Measurements from ENCODE around the gene PDE10A.
"Not testable (repeated sequence)": the region's sequence is repeated elsewhere in the genome, so short reads cannot be mapped to it uniquely, and the experiment has no call there.

The PDE10A gene

DNA sequence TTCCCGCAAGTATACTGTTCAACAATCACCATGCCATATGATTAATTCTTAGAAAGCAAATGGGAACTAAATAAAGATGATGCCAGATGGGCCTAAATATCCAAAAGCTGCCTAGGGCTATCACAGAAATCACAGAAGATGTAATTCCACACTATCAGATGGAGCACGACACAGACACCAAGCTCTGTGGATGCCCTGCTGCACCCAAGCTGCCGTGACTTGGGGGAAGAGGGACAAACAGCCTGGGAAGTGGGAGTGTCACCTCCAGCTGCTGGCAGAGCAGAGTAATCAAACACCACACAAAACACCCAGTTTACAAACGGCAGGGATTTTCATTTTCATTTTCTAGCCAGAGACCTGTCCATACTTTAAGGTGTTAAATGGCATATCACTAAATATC, 35.7 kb downstream of the PDE10A start:
- no peak overlapping the region for H3K4me3 Mint-ChIP-seq
- H3K27ac Mint-ChIP-seq = no peak overlapping the region
- H3K4me1 Mint-ChIP-seq = no peaks in the 10 kb centered on the region
- peaks cover under 1% of the 10 kb centered on the region for H3K27me3 Mint-ChIP-seq
- no peaks in the 10 kb centered on the region for H3K9me3 Mint-ChIP-seq
- no peaks in the 10 kb centered on the region for H3K36me3 Mint-ChIP-seq

DNA sequence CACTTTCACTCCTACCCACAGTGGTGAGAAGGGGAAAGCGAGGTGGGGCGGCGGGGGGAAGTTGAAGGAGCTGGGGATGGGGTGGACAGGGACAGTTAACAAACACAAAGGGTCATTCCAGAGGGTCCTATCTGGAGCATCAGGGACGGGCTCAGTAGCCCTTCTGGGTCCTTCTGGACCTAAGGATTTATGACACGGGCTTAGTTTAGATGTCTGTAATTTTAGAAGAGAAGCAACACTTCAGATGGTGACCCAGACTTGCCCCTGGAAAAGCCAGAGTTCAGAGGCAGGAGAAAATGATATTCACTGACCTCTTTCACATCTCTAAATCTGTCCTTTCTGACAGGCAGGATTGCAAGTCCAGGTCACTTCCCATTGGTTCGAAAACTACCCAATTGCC, 36.3 kb downstream of the PDE10A start:
- Mint-ChIP-seq H3K4me1 (no peaks in the 10 kb centered on the region), H3K27ac (no peak overlapping the region), H3K4me3 (no peak overlapping the region), H3K27me3 (no peaks in the 10 kb centered on the region), H3K36me3 (no peaks in the 10 kb centered on the region), H3K9me3 (no peaks in the 10 kb centered on the region)

DNA sequence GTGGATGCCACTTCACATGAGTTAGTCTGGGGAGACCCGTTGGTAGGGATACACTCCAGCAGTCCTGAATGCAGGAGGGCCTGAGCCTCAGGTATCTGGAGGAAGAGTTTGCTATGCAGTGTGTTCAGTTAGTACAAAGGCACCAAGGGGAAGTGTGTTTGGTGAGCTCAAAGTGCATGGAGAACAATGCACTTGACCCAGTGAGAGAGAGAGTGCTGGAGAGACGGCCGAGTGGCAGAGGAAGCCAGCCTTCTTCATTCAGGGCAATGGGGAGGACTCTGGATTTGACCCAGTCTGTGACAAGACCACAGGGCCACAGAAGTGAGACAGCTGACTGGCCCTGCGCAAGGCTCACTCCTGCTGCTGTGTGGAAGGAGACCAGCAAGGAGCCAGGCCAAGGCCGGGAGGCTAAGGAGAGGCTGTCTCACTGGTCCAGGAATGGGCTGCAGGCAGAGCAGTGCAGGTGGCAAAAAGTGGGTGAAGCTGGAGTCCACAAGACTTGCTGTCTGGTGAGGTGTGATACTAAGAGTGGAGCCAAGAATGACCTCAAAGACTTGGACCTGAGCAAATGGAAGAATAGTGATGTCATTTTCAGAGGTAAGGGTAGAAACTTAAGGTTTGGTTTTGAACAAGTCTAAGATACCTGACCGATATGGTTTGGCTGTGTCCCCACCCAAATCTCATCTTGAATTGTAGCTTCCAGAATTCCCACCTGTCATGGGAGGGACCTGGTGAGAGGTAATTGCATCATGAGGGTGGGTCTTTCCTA, 38.0 kb downstream of the PDE10A start:
- Mint-ChIP-seq H3K27ac (no peak overlapping the region), H3K36me3 (no peaks in the 10 kb centered on the region), H3K27me3 (no peaks in the 10 kb centered on the region), H3K4me3 (no peak overlapping the region), H3K9me3 (no peaks in the 10 kb centered on the region), H3K4me1 (no peaks in the 10 kb centered on the region)

DNA sequence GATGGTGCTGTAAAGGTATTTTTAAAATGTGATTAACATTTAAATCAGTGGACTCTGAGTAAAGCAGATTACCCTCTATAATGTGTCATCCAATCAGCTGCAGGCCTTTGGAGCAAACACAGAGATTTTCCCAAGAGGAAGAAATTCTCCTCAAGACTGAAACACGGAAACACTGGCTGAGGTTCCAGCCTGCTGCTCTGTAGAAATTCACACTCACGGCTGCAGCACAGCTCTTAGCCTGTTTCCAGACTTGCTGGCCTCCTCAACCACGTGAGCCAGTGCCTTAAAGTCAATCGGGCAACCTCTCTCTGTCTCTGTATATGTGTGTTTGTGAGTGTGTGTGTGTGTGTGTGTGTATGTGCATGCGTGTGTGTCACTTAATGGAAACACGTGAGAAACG, 41.1 kb downstream of the PDE10A start:
- H3K4me1 Mint-ChIP-seq = no peaks in the 10 kb centered on the region
- no peaks in the 10 kb centered on the region for H3K9me3 Mint-ChIP-seq
- H3K27me3 Mint-ChIP-seq = no peaks in the 10 kb centered on the region
- H3K27ac Mint-ChIP-seq = no peak overlapping the region
- H3K36me3 Mint-ChIP-seq = no peaks in the 10 kb centered on the region
- H3K4me3 Mint-ChIP-seq = no peak overlapping the region

DNA sequence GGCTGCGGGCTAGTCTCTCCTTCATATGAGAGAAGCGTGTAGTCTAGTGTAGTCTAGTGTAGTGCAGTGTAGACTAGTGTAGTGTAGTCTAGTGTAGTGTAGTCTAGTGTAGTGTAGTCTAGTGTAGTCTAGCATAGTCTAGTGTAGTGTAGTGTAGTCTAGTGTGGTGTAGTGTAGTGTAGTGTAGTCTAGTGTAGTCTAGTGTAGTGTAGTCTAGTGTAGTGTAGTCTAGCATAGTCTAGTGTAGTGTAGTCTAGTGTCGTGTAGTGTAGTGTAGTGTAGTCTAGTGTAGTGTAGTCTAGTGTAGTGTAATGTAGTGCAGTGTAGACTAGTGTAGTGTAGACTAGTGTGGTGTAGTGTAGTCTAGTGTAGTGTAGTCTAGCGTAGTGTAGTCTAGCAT, 44.1 kb downstream of the PDE10A start:
- not testable (repeated sequence) for H3K27me3 Mint-ChIP-seq, H3K4me1 Mint-ChIP-seq, H3K9me3 Mint-ChIP-seq, H3K27ac Mint-ChIP-seq, H3K36me3 Mint-ChIP-seq, H3K4me3 Mint-ChIP-seq

DNA sequence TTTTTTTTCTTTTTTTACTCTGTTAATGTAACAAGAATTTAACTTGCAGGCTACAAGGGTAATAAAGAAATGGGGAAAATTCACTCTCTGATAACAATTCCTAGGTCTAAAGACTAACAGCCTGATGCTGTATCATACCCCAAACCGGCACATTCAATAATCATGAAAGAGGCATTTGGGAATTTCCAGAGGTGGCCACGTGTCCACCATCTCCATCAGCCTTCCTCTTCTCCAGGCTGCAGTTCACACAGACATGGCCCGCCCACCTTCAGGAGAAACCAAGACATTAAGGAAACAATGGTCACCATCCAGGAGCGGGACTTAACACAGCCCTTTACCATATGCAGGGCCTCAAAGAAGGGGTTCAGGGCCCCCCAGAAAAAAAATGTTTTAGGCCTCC, 44.8 kb downstream of the PDE10A start:
- Mint-ChIP-seq H3K27ac (no peak overlapping the region), H3K36me3 (no peaks in the 10 kb centered on the region), H3K4me3 (no peak overlapping the region), H3K27me3 (no peaks in the 10 kb centered on the region), H3K4me1 (no peaks in the 10 kb centered on the region), H3K9me3 (no peaks in the 10 kb centered on the region)

DNA sequence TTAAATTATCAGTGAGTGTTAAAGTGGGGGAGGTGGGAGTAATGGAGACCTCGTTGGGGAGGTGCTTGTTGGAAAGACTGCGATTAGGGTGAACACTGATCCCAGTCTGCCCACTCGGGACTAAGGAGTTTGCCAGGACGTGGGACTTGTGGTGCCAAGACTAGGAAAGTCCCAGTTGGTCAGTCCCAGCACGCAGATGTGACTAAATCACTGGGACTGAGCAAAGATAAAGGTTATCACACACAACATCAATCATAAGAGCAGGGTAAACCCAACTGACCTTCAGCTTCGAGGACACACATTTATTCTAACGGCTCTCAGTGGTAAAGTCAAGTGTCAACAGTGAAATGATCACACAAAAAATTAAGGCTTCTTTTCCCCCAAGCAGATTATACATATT, 45.5 kb downstream of the PDE10A start:
- Mint-ChIP-seq H3K9me3 (no peaks in the 10 kb centered on the region), H3K4me1 (no peaks in the 10 kb centered on the region), H3K4me3 (no peak overlapping the region), H3K36me3 (no peaks in the 10 kb centered on the region), H3K27me3 (no peaks in the 10 kb centered on the region), H3K27ac (no peak overlapping the region)

DNA sequence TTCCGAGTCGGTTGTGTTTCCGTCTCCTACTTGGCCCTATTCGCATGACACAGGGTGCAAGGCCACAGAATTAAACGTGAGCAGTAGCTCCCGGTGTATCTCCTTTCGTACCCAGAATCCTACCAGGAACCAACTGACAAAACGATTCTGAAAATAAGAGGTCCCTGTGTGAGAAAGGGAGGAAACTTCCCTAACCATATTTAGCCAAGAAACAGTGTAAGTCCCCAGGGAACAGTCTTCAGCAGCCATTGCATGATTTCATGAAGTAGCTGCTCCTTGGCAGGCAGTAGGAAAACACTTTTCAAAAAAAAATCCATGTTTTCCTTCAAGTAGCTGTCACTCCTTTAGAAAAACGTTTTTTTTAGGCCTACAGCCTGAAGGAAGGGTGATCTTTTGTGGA, 46.9 kb downstream of the PDE10A start:
- H3K27me3 Mint-ChIP-seq = no peaks in the 10 kb centered on the region
- H3K9me3 Mint-ChIP-seq = no peaks in the 10 kb centered on the region
- no peaks in the 10 kb centered on the region for H3K36me3 Mint-ChIP-seq
- no peak overlapping the region for H3K27ac Mint-ChIP-seq
- no peaks in the 10 kb centered on the region for H3K4me1 Mint-ChIP-seq
- no peak overlapping the region for H3K4me3 Mint-ChIP-seq

DNA sequence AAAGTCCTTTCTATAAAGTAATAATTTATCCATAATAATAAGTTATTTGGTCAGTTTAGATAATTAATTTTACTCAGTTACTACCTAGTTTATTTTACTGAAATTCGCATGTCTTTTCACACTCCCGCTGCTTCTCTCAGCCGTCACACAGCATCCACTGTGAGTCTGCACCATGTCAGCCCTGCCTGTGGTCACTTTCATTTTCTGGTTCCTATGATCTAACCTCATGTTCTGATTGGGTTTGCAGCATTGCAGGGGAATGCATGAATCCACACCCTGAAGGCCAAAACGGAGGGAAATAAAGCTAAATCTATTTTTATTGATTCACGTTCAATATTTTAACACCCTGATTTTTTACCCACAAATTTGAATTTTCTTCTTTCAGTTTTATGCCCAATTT, 47.4 kb downstream of the PDE10A start:
- Mint-ChIP-seq H3K27ac (no peak overlapping the region), H3K27me3 (no peaks in the 10 kb centered on the region), H3K4me3 (no peak overlapping the region), H3K4me1 (no peaks in the 10 kb centered on the region), H3K36me3 (no peaks in the 10 kb centered on the region), H3K9me3 (no peaks in the 10 kb centered on the region)

DNA sequence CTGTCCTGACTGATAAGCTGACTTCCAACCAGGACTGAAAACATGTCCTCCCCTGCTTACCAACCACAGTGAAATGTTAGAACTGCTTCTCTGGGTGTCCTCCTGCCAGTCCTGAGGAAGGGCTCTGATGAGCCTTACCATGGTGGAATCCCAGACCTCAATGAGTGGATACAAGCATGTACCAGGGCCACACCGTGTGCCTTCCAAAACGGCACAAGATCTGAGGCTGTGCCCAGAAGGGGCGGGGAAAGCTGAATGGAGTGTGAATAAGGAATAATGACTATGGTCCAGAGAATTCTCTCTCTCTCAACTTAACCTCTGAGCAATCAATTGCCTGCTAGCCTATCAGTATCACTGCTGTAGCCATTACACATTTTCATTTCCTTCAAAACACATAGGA, 51.7 kb downstream of the PDE10A start:
- H3K4me1 Mint-ChIP-seq = no peaks in the 10 kb centered on the region
- H3K9me3 Mint-ChIP-seq = no peaks in the 10 kb centered on the region
- no peaks in the 10 kb centered on the region for H3K36me3 Mint-ChIP-seq
- no peak overlapping the region for H3K27ac Mint-ChIP-seq
- no peaks in the 10 kb centered on the region for H3K27me3 Mint-ChIP-seq
- H3K4me3 Mint-ChIP-seq = no peak overlapping the region

DNA sequence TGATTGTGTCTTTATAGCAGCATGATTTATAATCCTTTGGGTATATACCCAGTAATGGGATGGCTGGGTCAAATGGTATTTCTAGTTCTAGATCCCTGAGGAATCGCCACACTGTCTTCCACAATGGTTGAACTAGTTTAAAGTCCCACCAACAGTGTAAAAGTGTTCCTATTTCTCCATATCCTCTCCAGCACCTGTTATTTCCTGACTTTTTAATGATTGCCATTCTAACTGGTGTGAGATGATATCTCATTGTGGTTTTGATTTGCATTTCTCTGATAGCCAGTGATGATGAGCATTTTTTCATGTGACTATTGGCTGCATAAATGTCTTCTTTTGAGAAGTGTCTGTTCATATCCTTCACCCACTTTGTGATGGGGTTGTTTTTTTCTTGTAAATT, 54.5 kb downstream of the PDE10A start:
- not testable (repeated sequence) for H3K27me3 Mint-ChIP-seq, H3K36me3 Mint-ChIP-seq, H3K4me3 Mint-ChIP-seq, H3K4me1 Mint-ChIP-seq, H3K9me3 Mint-ChIP-seq, H3K27ac Mint-ChIP-seq

DNA sequence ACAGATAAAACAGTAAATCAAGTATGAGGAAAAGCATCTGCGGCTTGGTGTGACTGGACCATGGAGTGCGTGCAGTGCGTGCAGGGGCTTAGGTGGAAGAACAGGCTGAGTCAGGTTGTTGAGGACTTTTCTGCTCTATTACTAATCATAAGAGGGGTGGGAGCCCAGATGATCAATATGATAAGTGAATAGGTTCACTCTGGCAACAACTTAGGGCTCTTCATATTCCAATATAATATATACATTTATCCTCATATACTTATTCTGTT, 56.4 kb downstream of the PDE10A start:
- H3K36me3 Mint-ChIP-seq = no peaks in the 10 kb centered on the region
- H3K4me3 Mint-ChIP-seq = no peak overlapping the region
- no peaks in the 10 kb centered on the region for H3K9me3 Mint-ChIP-seq
- H3K27ac Mint-ChIP-seq = no peak overlapping the region
- no peaks in the 10 kb centered on the region for H3K27me3 Mint-ChIP-seq
- H3K4me1 Mint-ChIP-seq = no peaks in the 10 kb centered on the region

DNA sequence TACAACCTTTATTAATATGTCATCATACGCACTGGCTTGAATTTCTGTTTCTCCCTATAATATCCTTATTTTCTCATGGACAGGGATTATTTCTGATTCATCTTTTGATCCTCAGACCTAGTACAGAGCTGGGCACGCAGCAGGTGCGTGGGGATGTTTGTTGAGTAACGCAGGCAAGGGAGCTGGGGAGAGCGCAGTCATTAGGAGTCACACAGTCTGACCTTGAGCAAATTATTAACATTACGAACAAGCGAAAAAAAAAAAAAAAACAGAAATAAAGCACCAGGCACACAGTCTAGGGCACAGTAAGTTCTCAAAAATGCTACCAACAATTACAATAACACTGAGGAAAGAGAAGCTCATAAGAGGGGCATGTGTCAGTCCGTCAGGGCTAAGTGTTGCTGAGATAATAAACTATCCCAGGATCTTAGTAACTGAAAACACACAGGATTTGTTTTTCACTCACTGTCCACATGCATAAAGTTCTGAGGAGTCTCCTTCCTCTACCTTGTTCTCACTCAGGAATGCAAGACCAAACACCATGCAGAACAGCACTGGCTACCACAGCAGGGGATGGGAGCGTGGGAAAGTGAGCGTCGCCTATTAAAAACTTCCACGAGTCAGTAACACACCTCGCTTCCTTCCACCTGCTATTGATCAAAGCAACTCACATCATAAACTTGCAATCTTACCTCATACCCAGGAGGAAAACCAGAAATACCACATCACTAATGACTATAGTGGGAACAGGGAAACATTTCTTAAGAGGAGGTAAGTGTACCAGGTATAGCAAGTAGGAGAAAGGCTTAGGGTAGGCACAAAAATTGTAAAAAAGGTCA, 56.9 kb downstream of the PDE10A start:
- H3K27ac Mint-ChIP-seq = no peak overlapping the region
- no peaks in the 10 kb centered on the region for H3K4me1 Mint-ChIP-seq
- H3K27me3 Mint-ChIP-seq = no peaks in the 10 kb centered on the region
- no peaks in the 10 kb centered on the region for H3K36me3 Mint-ChIP-seq
- no peaks in the 10 kb centered on the region for H3K9me3 Mint-ChIP-seq
- H3K4me3 Mint-ChIP-seq = no peak overlapping the region

DNA sequence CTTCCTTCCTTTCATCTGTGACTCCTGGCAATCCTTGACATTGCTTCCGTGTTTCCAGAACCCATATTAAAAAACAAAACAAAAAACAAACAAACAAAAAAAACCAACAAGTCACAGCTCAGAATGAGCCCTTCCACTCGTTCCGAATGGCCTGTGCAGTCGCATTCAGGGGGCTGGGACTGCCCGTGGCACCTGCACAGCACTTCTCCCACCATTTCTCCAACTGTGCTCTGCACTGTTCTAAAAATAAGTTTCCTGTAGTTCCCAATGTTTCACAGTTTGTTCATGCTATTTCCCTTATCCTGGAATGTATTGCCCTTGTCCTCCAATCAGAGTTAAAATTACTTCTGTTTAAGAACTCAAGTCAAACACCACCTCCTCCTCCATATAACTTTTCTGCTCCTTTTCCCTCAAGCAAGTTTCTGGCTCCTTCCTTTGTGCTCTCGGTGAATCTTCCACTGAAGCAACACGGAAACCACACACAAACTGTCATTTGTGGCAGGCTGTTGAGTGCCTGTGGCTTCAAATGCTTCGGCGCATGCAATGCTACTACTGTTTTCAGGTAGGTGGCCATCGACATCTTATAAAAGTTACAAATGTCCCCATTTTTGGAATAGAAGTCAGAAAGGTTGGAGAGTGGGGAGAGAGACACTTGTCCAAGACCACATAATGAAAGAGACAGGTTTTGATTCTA, 57.7 kb downstream of the PDE10A start:
- Mint-ChIP-seq H3K4me3 (no peak overlapping the region), H3K9me3 (peaks cover 4% of the 10 kb centered on the region), H3K36me3 (no peaks in the 10 kb centered on the region), H3K4me1 (no peaks in the 10 kb centered on the region), H3K27me3 (no peaks in the 10 kb centered on the region), H3K27ac (no peak overlapping the region)

DNA sequence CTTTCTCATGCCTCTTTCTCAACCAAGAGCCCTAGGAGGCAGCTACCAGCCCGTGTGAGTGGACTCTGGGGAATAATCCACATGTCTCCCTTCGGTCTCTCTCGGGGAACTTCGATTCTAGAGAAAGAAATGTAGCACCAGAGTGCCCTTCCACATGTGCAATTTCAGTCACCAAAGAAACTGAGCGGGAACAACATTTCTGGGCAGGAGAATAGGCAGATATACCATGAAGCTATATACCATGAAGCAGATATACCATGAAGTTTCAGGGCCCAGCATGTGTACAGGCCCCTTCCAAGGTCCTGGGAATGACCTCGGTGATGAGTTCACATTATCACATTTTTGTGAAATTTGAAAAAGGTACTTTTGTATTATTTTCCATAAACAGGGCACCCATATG, 60.8 kb downstream of the PDE10A start:
- H3K27me3 Mint-ChIP-seq = no peaks in the 10 kb centered on the region
- peaks cover 10% of the 10 kb centered on the region for H3K9me3 Mint-ChIP-seq
- no peak overlapping the region for H3K27ac Mint-ChIP-seq

DNA sequence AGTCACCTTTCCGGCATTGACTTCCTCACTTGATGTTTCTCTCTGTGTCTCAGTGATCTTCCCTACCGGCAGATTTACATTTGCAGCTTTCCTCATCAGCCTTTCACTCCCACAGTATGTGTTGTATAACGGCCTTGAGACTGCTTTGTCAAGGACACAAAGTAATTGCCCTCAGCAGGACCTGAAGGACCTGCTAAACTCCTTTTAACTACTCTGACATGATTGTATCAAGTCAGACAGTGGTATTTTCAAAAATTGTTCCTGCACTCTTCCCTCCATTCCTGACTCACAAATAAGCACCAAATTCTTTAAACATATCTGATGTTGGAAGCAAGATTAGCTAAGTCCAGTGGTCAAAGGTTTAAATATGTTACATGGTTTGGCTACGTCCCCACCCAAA, 62.4 kb downstream of the PDE10A start:
- H3K36me3 Mint-ChIP-seq = no peaks in the 10 kb centered on the region

More for the DNA sequence above, 60.8 kb downstream of the PDE10A start:
- H3K4me3 Mint-ChIP-seq = no peak overlapping the region
- H3K4me1 Mint-ChIP-seq = no peaks in the 10 kb centered on the region
- no peaks in the 10 kb centered on the region for H3K36me3 Mint-ChIP-seq

More for the DNA sequence above, 62.4 kb downstream of the PDE10A start:
- Mint-ChIP-seq H3K4me1 (no peaks in the 10 kb centered on the region), H3K9me3 (peaks cover 10% of the 10 kb centered on the region), H3K27ac (no peak overlapping the region), H3K4me3 (no peak overlapping the region), H3K27me3 (no peaks in the 10 kb centered on the region)

Measured in activated naive CD4-positive, alpha-beta T cell treated with anti-CD3 and anti-CD28 coated beads, Interleukin-2, amount 50 U/mL, for 24 hours (primary cell).